Activated T-cell treated with anti-CD3 and anti-CD28 coated beads, Interleukin-2, amount 50 U/mL, for 72 hours (primary cell): ENCODE results near the gene TKTL1. TPM values are rescaled to one million over a fixed set of nuclear protein-coding genes. Genes with fewer than 3 reads are reported as not detected.
"Not testable (repeated sequence)": the region's sequence is repeated elsewhere in the genome, so short reads cannot be mapped to it uniquely, and the experiment has no call there.

Experiments
- ATAC-seq, 2 donors: fragments of 150-1000 bp; cut with Tn5 transposase; replicated peaks in 1 of 2; 2 replicates each; pipeline ENCODE4 v1.10.0; 2021; ENCODE audit warnings: moderate library complexity in 2 of 2, mild to moderate bottlenecking in 1 of 2
- DNase-seq, 2 donors: peaks; one replicate each; pipeline ENCODE4 v3.0.0; 2021 to 2022; ENCODE audit warnings: mixed read lengths in 1 of 2
- H3K27ac Mint-ChIP-seq: one replicate; pipeline ENCODE4 v1.8.0; 2022; ENCODE audit warnings: mild to moderate bottlenecking, moderate library complexity, mixed read lengths
- H3K27me3 Mint-ChIP-seq: one replicate; pipeline ENCODE4 v1.8.0; 2022; ENCODE audit warnings: low read depth, mixed read lengths
- H3K36me3 Mint-ChIP-seq, 2 donors: one replicate each; pipeline ENCODE4 v1.8.0; 2022; ENCODE audit warnings: mixed read lengths in 2 of 2, mild to moderate bottlenecking in 1 of 2; ENCODE audit not compliant: insufficient read depth in 2 of 2
- H3K4me1 Mint-ChIP-seq: one replicate; pipeline ENCODE4 v1.8.0; 2022; ENCODE audit warnings: low read depth, mixed read lengths
- H3K4me3 Mint-ChIP-seq, 2 donors: one replicate each; pipeline ENCODE4 v1.8.0; 2022; ENCODE audit warnings: mild to moderate bottlenecking in 2 of 2, mixed read lengths in 2 of 2, moderate library complexity in 2 of 2
- H3K9me3 Mint-ChIP-seq, 2 donors: one replicate each; pipeline ENCODE4 v1.8.0; 2022; ENCODE audit warnings: mixed read lengths in 2 of 2
- total RNA-seq, 2 donors: library from RNA; stranded (reverse); gene quantifications; one replicate each; pipeline ENCODE4 v1.2.3, GENCODE V29; 2022

TKTL1 gene
- under 1 TPM; 0.65 to 0.74 TPM for total RNA-seq

- H3K27ac Mint-ChIP-seq = no peak within 1 kb of the TSS
- H3K9me3 Mint-ChIP-seq = no peaks in the 10 kb centered on the region
- ATAC-seq = no peak
- no peak for DNase-seq
- H3K4me3 Mint-ChIP-seq = no peak within 1 kb of the TSS
- H3K27me3 Mint-ChIP-seq = no peaks in the 10 kb centered on the region
- no peaks in the 10 kb centered on the region for H3K36me3 Mint-ChIP-seq
- H3K4me1 Mint-ChIP-seq = no peaks in the 10 kb centered on the region
These were observed at the start of gene TKTL1 for GRCh38 chrX:154295664-154296310. Gene TKTL1, plus strand, starts transcription at chrX:154295795. Its CDS starts 65 bp downstream, at chrX:154295860.

GRCh38 chrX:154247377-154248045 lies 48.1 kb upstream of the TKTL1 start:
- H3K36me3 Mint-ChIP-seq, H3K9me3 Mint-ChIP-seq, H3K4me3 Mint-ChIP-seq, H3K27ac Mint-ChIP-seq, H3K4me1 Mint-ChIP-seq, DNase-seq, H3K27me3 Mint-ChIP-seq: not testable (repeated sequence)
- ATAC-seq = peak; percentile 98 to 99

- H3K27ac Mint-ChIP-seq, H3K4me1 Mint-ChIP-seq, DNase-seq, H3K9me3 Mint-ChIP-seq, H3K4me3 Mint-ChIP-seq, H3K27me3 Mint-ChIP-seq, H3K36me3 Mint-ChIP-seq: not testable (repeated sequence)
- peak; percentile 3 to 15 for ATAC-seq
These were observed 47.5 kb upstream of the TKTL1 start for GRCh38 chrX:154248076-154248475.

- not testable (repeated sequence) for H3K36me3 Mint-ChIP-seq, H3K4me1 Mint-ChIP-seq, ATAC-seq, H3K9me3 Mint-ChIP-seq, H3K27ac Mint-ChIP-seq, H3K27me3 Mint-ChIP-seq, DNase-seq, H3K4me3 Mint-ChIP-seq
These were observed 38.3 kb upstream of the TKTL1 start, which contains the start of gene OPN1MW3 for GRCh38 chrX:154257282-154257681. Gene OPN1MW3, plus strand, starts transcription at chrX:154257582. Its CDS starts 38 bp downstream, at chrX:154257620.

- H3K4me1 Mint-ChIP-seq, ATAC-seq, H3K27me3 Mint-ChIP-seq, H3K36me3 Mint-ChIP-seq, H3K4me3 Mint-ChIP-seq, H3K9me3 Mint-ChIP-seq, H3K27ac Mint-ChIP-seq, DNase-seq: not testable (repeated sequence)
These were observed 36.9 kb upstream of the TKTL1 start for GRCh38 chrX:154258711-154259110.

GRCh38 chrX:154263072-154263471 lies 32.5 kb upstream of the TKTL1 start:
- H3K4me1 Mint-ChIP-seq, ATAC-seq, H3K4me3 Mint-ChIP-seq, H3K27ac Mint-ChIP-seq, H3K36me3 Mint-ChIP-seq, H3K9me3 Mint-ChIP-seq, DNase-seq, H3K27me3 Mint-ChIP-seq: not testable (repeated sequence)

- not testable (repeated sequence) for H3K36me3 Mint-ChIP-seq, ATAC-seq, H3K4me3 Mint-ChIP-seq, H3K4me1 Mint-ChIP-seq, DNase-seq, H3K9me3 Mint-ChIP-seq, H3K27ac Mint-ChIP-seq, H3K27me3 Mint-ChIP-seq
These were observed 26.4 kb upstream of the TKTL1 start for GRCh38 chrX:154269245-154269644.

GRCh38 chrX:154284489-154285338 lies 10.9 kb upstream of the TKTL1 start:
- not testable (repeated sequence) for H3K9me3 Mint-ChIP-seq, H3K4me3 Mint-ChIP-seq, H3K27me3 Mint-ChIP-seq, H3K4me1 Mint-ChIP-seq, H3K27ac Mint-ChIP-seq, H3K36me3 Mint-ChIP-seq, DNase-seq
- ATAC-seq = peak; percentile 99

- H3K36me3 Mint-ChIP-seq, H3K4me3 Mint-ChIP-seq, DNase-seq, ATAC-seq, H3K9me3 Mint-ChIP-seq, H3K27ac Mint-ChIP-seq, H3K27me3 Mint-ChIP-seq, H3K4me1 Mint-ChIP-seq: not testable (repeated sequence)
These were observed 9.2 kb upstream of the TKTL1 start for GRCh38 chrX:154286406-154286805.

GRCh38 chrX:154294791-154295574 lies 612 bp upstream of the TKTL1 start, which contains the start of gene TEX28:
Gene TEX28, minus strand, starts transcription at chrX:154295124. Its CDS starts 3,007 bp downstream, at chrX:154292117.
- Mint-ChIP-seq H3K4me3 (no peak within 1 kb of the TSS), H3K27ac (no peak within 1 kb of the TSS), H3K36me3 (no peaks in the 10 kb centered on the region), H3K9me3 (no peaks in the 10 kb centered on the region), H3K4me1 (no peaks in the 10 kb centered on the region), H3K27me3 (no peaks in the 10 kb centered on the region)
- DNase-seq (no peak), ATAC-seq (no peak)

GRCh38 chrX:154296731-154297130 lies 1.1 kb downstream of the TKTL1 start:
- Mint-ChIP-seq H3K27me3 (no peaks in the 10 kb centered on the region), H3K9me3 (no peaks in the 10 kb centered on the region), H3K4me1 (no peaks in the 10 kb centered on the region), H3K4me3 (no peak overlapping the region), H3K36me3 (no peaks in the 10 kb centered on the region), H3K27ac (no peak overlapping the region)
- DNase-seq (no peak), ATAC-seq (no peak)

GRCh38 chrX:154298312-154298711 lies 2.7 kb downstream of the TKTL1 start:
- Mint-ChIP-seq H3K27ac (no peak overlapping the region), H3K9me3 (no peaks in the 10 kb centered on the region)

More at GRCh38 chrX:154298312-154298711, 2.7 kb downstream of the TKTL1 start:
- Mint-ChIP-seq H3K4me3 (no peak overlapping the region), H3K27me3 (peaks cover 1% of the 10 kb centered on the region), H3K36me3 (no peaks in the 10 kb centered on the region), H3K4me1 (no peaks in the 10 kb centered on the region)
- no peak for DNase-seq
- no peak for ATAC-seq
